Endothelial cell of umbilical vein (primary cell): ENCODE results near the gene SAP130. TPM values are rescaled to one million over a fixed set of nuclear protein-coding genes. Genes with fewer than 3 reads are reported as not detected.

Source experiments
- BruUV-seq: library from RNA; stranded (reverse); fragments of 400-500 nt; replicated peaks from 2 replicates; lab custom pipeline; 2021; lab: Mats Ljungman, UMichigan
- CTCF ChIA-PET: fragments of 300-600, 350-600 bp; sonication (Branson Sonifier 250); formaldehyde crosslinking; loops from one replicate; lab custom pipeline; 2021; ENCODE audit warnings: antibody characterized with exemption, inconsistent platforms; lab: Charles Lee
- POLR2A ChIA-PET: fragments of 300-600, 350-600 bp; sonication (Branson Sonifier 250); formaldehyde crosslinking; loops from one replicate; lab custom pipeline; 2021; ENCODE audit warnings: antibody characterized with exemption, inconsistent platforms; lab: Charles Lee
- DNase-seq: peaks from one replicate; pipeline ENCODE4 v3.0.0-alpha.2; 2011; ENCODE audit warnings: low read depth, low spot score
- FAIRE-seq: peaks from 2 replicates; lab custom pipeline; 2011; peaks lifted over from hg19 to GRCh38; lab: Jason Lieb, UNC
- H2AFZ ChIP-seq: 2 replicates; pipeline ENCODE4 v1.6.0; 2012; ENCODE audit warnings: low read depth, low read length, control low read depth, inconsistent platforms
- H3K27ac ChIP-seq: 2 replicates; pipeline ENCODE4 v1.5.1; 2011; ENCODE audit warnings: low read depth, mild to moderate bottlenecking, control low read depth, low read length, moderate library complexity; ENCODE audit not compliant: insufficient read depth
- H3K27me3 ChIP-seq, 2 experiments: 2 replicates each; pipeline versions ENCODE4 v1.6.0 to v1.6.1; 2011; ENCODE audit warnings: low read length in 2 of 2, mixed read lengths in 1 of 2; ENCODE audit not compliant: control insufficient read depth in 2 of 2, insufficient read depth in 2 of 2
- H3K36me3 ChIP-seq, 2 experiments: 2 replicates in 1 of 2; 3 replicates in 1 of 2; pipeline ENCODE4 v1.5.1; 2011; ENCODE audit warnings: low read length in 2 of 2, mild to moderate bottlenecking in 1 of 2, moderate library complexity in 1 of 2; ENCODE audit not compliant: control insufficient read depth in 2 of 2, insufficient read depth in 2 of 2; ENCODE audit errors: extremely low read depth in 1 of 2
- H3K4me1 ChIP-seq: 3 replicates; pipeline ENCODE4 v1.5.1; 2011; ENCODE audit warnings: mild to moderate bottlenecking, low read length; ENCODE audit not compliant: control insufficient read depth, insufficient read depth; ENCODE audit errors: extremely low read depth
- H3K4me2 ChIP-seq: 2 replicates; pipeline ENCODE4 v1.6.1; 2011; ENCODE audit warnings: low read length, control low read depth, mixed read lengths; ENCODE audit not compliant: insufficient read depth
- H3K4me3 ChIP-seq, 3 experiments: fragments of 200-600 bp in 1 of 3; sonication (generic), shearing (Covaris generic) in 1 of 3; replicated peaks in 1 of 3; 2 replicates each; pipeline ENCODE4 v1.5.1; 2011 to 2016; ENCODE audit warnings: control low read depth in 3 of 3, low read length in 3 of 3, mild to moderate bottlenecking in 2 of 3, inconsistent platforms in 1 of 3, low read depth in 1 of 3, moderate library complexity in 1 of 3; ENCODE audit not compliant: insufficient read depth in 1 of 3
- H3K79me2 ChIP-seq: 2 replicates; pipeline ENCODE4 v1.6.0; 2012; ENCODE audit warnings: low read length, inconsistent platforms; ENCODE audit not compliant: control insufficient read depth, insufficient read depth
- H3K9ac ChIP-seq: replicated peaks from 2 replicates; pipeline ENCODE3; 2011; ENCODE audit warnings: low read length, control low read depth; ENCODE audit not compliant: insufficient read depth; ENCODE audit errors: extremely low read depth
- H3K9me1 ChIP-seq: replicated peaks from 3 replicates; pipeline ENCODE4 v1.6.0; 2011; ENCODE audit warnings: mild to moderate bottlenecking, low read length; ENCODE audit not compliant: control insufficient read depth, insufficient read depth; ENCODE audit errors: extremely low read depth
- H3K9me3 ChIP-seq: replicated peaks from 2 replicates; pipeline ENCODE4 v1.5.1; 2012; ENCODE audit warnings: low read length, inconsistent platforms; ENCODE audit not compliant: control insufficient read depth, insufficient read depth
- H4K20me1 ChIP-seq: replicated peaks from 2 replicates; pipeline ENCODE3; 2011; ENCODE audit warnings: mild to moderate bottlenecking, low read length; ENCODE audit not compliant: control insufficient read depth, insufficient read depth; ENCODE audit errors: extremely low read depth
- EZH2 ChIP-seq: IDR thresholded peaks from 2 replicates; pipeline ENCODE4 v1.6.1; 2012; ENCODE audit warnings: borderline replicate concordance, low read depth, mild to moderate bottlenecking, moderate library complexity, low read length, inconsistent platforms; ENCODE audit not compliant: severe bottlenecking
- GATA2 ChIP-seq: IDR thresholded peaks from 2 replicates; pipeline ENCODE4 v1.7.0; 2011; ENCODE audit warnings: low read depth, mild to moderate bottlenecking, moderate library complexity, mixed read lengths, low read length; ENCODE audit not compliant: insufficient read length, insufficient read depth
- MYC ChIP-seq: IDR thresholded peaks from one replicate; pipeline ENCODE4 v1.6.1; 2011; ENCODE audit warnings: mild to moderate bottlenecking, low read depth, low read length
- POLR2A ChIP-seq: IDR thresholded peaks from 2 replicates; pipeline ENCODE4 v1.6.1; 2012; ENCODE audit warnings: low read depth, mild to moderate bottlenecking, control low read depth, low read length
- POLR2AphosphoS5 ChIP-seq: IDR thresholded peaks from 2 replicates; pipeline ENCODE4 v1.6.1; 2012; ENCODE audit warnings: low read depth, mild to moderate bottlenecking, control low read depth, low read length, moderate library complexity; ENCODE audit not compliant: insufficient read depth
- dilution Hi-C: fragments of 300-500 bp; cut with MboI; formaldehyde crosslinking; loops from one replicate; pipeline ENCODE4 v1.15.0; 2019; ENCODE audit warnings: low sequenced_read_pairs; ENCODE audit not compliant: extremely low pct_ligation_motif_present
- intact Hi-C: fragments of 100-400 bp; cut with micrococcal nuclease; formaldehyde crosslinking; loops from one replicate; pipeline ENCODE4 v1.10.0; 2022
- polyA plus RNA-seq, 4 experiments: library from polyadenylated mRNA; depleted of rRNA in 3 of 4; stranded (reverse) in 3 of 4; unstranded in 1 of 4; fragments of >200 nt; gene quantifications; 2 replicates each; pipeline versions ENCODE4 v1.2.1 to v1.2.3, GENCODE V29; 2011 to 2012; ENCODE audit warnings: missing spikeins in 1 of 4
- total RNA-seq: library from RNA; stranded (reverse); gene quantifications from 2 replicates; pipeline ENCODE4 v1.2.3, GENCODE V29; 2021
- TF ChIP-seq, protein P1 (sequence below), 2 donors: IDR thresholded peaks; 1 replicate in 1 of 2; 2 replicates in 1 of 2; pipeline ENCODE4 v1.5.1; 2011; ENCODE audit warnings: low read length in 2 of 2, mild to moderate bottlenecking in 2 of 2, moderate library complexity in 2 of 2, control low read depth in 1 of 2, inconsistent platforms in 1 of 2, low read depth in 1 of 2; ENCODE audit not compliant: insufficient read depth in 1 of 2; ENCODE audit errors: extremely low read depth in 1 of 2
- TF ChIP-seq, protein P2 (sequence below): IDR thresholded peaks from 2 replicates; pipeline ENCODE4 v1.6.1; 2011; ENCODE audit not compliant: insufficient read depth, insufficient read length

SAP130 gene
- total and polyA plus RNA-seq, 2 donors (not counting 3 experiments of a cell fraction or from before 2014, with no cell fraction given), result 26.8 to 34.3 TPM

DNA sequence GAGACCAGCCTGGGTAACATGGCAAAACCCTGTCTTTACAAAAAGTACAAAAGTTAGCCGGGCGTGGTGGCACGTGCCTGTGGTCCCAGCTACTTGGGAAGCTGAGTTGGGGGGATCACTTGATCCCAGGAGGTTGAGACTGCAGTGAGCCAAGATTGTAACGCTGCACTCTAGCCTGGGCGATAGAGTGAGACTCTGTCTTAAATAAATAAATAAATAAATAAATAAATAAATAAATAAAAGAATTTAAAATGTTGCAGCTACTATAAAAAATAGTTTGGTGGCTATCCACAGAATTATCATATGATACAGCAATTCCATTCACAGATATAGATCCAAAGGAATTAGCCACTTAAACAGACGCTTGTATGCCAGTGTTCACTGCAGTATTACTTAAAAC, 92.5 kb downstream of the SAP130 start:
- H3K4me2 ChIP-seq, result no peak overlapping the region
- no peaks in the 10 kb centered on the region for H3K36me3 ChIP-seq
- no peak for FAIRE-seq
- no peak for DNase-seq
- no peak overlapping the region for H3K27ac ChIP-seq
- no peak overlapping the region for H3K4me3 ChIP-seq
- no peaks in the 10 kb centered on the region for H3K9me3 ChIP-seq
- no peaks in the 10 kb centered on the region for H3K79me2 ChIP-seq
- no peak overlapping the region for H2AFZ ChIP-seq
- H3K9ac ChIP-seq, result no peak overlapping the region
- dilution Hi-C loops, result no loop called here
- intact Hi-C loops, result no loop called here
- TF ChIP-seq, protein P1, sequence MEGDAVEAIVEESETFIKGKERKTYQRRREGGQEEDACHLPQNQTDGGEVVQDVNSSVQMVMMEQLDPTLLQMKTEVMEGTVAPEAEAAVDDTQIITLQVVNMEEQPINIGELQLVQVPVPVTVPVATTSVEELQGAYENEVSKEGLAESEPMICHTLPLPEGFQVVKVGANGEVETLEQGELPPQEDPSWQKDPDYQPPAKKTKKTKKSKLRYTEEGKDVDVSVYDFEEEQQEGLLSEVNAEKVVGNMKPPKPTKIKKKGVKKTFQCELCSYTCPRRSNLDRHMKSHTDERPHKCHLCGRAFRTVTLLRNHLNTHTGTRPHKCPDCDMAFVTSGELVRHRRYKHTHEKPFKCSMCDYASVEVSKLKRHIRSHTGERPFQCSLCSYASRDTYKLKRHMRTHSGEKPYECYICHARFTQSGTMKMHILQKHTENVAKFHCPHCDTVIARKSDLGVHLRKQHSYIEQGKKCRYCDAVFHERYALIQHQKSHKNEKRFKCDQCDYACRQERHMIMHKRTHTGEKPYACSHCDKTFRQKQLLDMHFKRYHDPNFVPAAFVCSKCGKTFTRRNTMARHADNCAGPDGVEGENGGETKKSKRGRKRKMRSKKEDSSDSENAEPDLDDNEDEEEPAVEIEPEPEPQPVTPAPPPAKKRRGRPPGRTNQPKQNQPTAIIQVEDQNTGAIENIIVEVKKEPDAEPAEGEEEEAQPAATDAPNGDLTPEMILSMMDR (IDR thresholded peaks at IDR 0.05; ENCODE audit: extremely low read depth in 1 of 2, insufficient read depth in 1 of 2, low read depth in 1 of 2, low read length in 2 of 2), result no peak
- TF ChIP-seq POLR2AphosphoS5 (no peak), EZH2 (no peak), MYC (no peak), POLR2A (no peak), GATA2 (no peak)
- TF ChIP-seq, protein P2, sequence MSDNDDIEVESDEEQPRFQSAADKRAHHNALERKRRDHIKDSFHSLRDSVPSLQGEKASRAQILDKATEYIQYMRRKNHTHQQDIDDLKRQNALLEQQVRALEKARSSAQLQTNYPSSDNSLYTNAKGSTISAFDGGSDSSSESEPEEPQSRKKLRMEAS, result no peak
- peaks cover 0 to 3% of the 10 kb centered on the region in 2 experiments for H3K27me3 ChIP-seq
- no peaks in the 10 kb centered on the region for H3K4me1 ChIP-seq
- POLR2A ChIA-PET, result no interaction called here
- H4K20me1 ChIP-seq, result no peaks in the 10 kb centered on the region
- no peaks in the 10 kb centered on the region for H3K9me1 ChIP-seq
- CTCF ChIA-PET, result no interaction called here
- no TSS peak for BruUV-seq
